Smooth muscle cell (in vitro differentiated cells): ENCODE measurements around the gene NOP9. TPM values are rescaled to one million over a fixed set of nuclear protein-coding genes. Genes with fewer than 3 reads are reported as not detected.

Experiments used
- DNase-seq: peaks from one replicate; lab custom pipeline; 2025; ENCODE audit not compliant: unreplicated experiment; lab: John Stamatoyannopoulos, UW
- H2AFZ ChIP-seq: fragments of 200-600 bp; sonication (generic); 2 replicates; pipeline ENCODE4 v1.6.0; 2016; ENCODE audit warnings: antibody characterized with exemption, low read depth, mild to moderate bottlenecking
- H3F3A ChIP-seq: fragments of 200-600 bp; sonication (generic); 2 replicates; pipeline ENCODE4 v1.6.0; 2017; ENCODE audit warnings: antibody characterized with exemption, low read depth
- H3K27ac ChIP-seq: fragments of 200-600 bp; sonication (generic); 2 replicates; pipeline ENCODE4 v1.5.1; 2016; ENCODE audit warnings: low read depth, mild to moderate bottlenecking
- H3K27me3 ChIP-seq: fragments of 200-600 bp; sonication (generic); 2 replicates; pipeline ENCODE4 v1.6.1; 2016; ENCODE audit warnings: low read depth, mild to moderate bottlenecking
- H3K36me3 ChIP-seq: fragments of 200-600 bp; sonication (generic); 2 replicates; pipeline ENCODE4 v1.5.1; 2016; ENCODE audit warnings: low read depth
- H3K4me1 ChIP-seq: fragments of 200-600 bp; sonication (generic); 2 replicates; pipeline ENCODE4 v1.5.1; 2016; ENCODE audit warnings: low read depth
- H3K4me2 ChIP-seq: fragments of 200-600 bp; sonication (generic); 2 replicates; pipeline ENCODE4 v1.6.0; 2016; ENCODE audit warnings: mild to moderate bottlenecking
- H3K4me3 ChIP-seq: fragments of 200-600 bp; sonication (generic); 2 replicates; pipeline ENCODE4 v1.5.1; 2016; ENCODE audit warnings: mild to moderate bottlenecking
- H3K79me2 ChIP-seq: fragments of 200-600 bp; sonication (generic); 2 replicates; pipeline ENCODE4 v1.6.0; 2016; ENCODE audit warnings: low read depth, mild to moderate bottlenecking
- H3K9ac ChIP-seq: fragments of 200-600 bp; sonication (generic); 2 replicates; pipeline ENCODE4 v1.6.0; 2016; ENCODE audit warnings: low read depth
- H3K9me3 ChIP-seq: fragments of 200-600 bp; sonication (generic); replicated peaks from 2 replicates; pipeline ENCODE4 v1.5.1; 2016; ENCODE audit warnings: low read depth
- H4K20me1 ChIP-seq: fragments of 200-600 bp; sonication (generic); 2 replicates; pipeline ENCODE4 v1.6.0; 2016; ENCODE audit warnings: low read depth
- WGBS: methylation state at CpG from one replicate; pipeline ENCODE4 v1.1.7; 2016; ENCODE audit warnings: low lambda C conversion rate; 5-methylcytosine and 5-hydroxymethylcytosine counted together
- polyA plus RNA-seq: library from polyadenylated mRNA; unstranded; fragments of >200 nt; fragmentation: Nextera tagmentation; extraction: Ambion mirVana; gene quantifications from 2 replicates; pipeline ENCODE4 v1.2.1, GENCODE V29; 2016
- total RNA-seq: library from RNA; depleted of rRNA; stranded (reverse); fragments of >200 nt; gene quantifications from 2 replicates; pipeline ENCODE4 v1.2.3, GENCODE V29; 2014
- TF ChIP-seq, protein P1 (sequence below): fragments of 200-600 bp; sonication (generic); IDR thresholded peaks from 2 replicates; pipeline ENCODE4 v1.5.1; 2017; ENCODE audit warnings: borderline replicate concordance, mild to moderate bottlenecking, antibody characterized with exemption; ENCODE audit not compliant: insufficient read depth, poor library complexity, severe bottlenecking

Gene NOP9
- total and polyA plus RNA-seq, 2 experiments from 2014 or later, result 3.3 to 9.3 TPM

- no peaks in the 10 kb centered on the region for H3F3A ChIP-seq
- no peaks in the 10 kb centered on the region for H3K9me3 ChIP-seq
- H3K27ac ChIP-seq, result no peak within 1 kb of the TSS
- peak within 1 kb of the TSS; percentile 73 for H3K4me2 ChIP-seq
- no peaks in the 10 kb centered on the region for H4K20me1 ChIP-seq
- DNase-seq, result no peak
- H3K27me3 ChIP-seq, result peaks cover 74% of the 10 kb centered on the region
- H3K4me1 ChIP-seq, result peaks cover 10% of the 10 kb centered on the region
- H2AFZ ChIP-seq, result no peak within 1 kb of the TSS
- WGBS, result 3% methylated on average over 60 of the region's 65 CpGs
- peak within 1 kb of the TSS; percentile 35 for H3K4me3 ChIP-seq
- H3K36me3 ChIP-seq, result no peaks in the 10 kb centered on the region
- no peaks in the 10 kb centered on the region for H3K79me2 ChIP-seq
- TF ChIP-seq, protein P1, sequence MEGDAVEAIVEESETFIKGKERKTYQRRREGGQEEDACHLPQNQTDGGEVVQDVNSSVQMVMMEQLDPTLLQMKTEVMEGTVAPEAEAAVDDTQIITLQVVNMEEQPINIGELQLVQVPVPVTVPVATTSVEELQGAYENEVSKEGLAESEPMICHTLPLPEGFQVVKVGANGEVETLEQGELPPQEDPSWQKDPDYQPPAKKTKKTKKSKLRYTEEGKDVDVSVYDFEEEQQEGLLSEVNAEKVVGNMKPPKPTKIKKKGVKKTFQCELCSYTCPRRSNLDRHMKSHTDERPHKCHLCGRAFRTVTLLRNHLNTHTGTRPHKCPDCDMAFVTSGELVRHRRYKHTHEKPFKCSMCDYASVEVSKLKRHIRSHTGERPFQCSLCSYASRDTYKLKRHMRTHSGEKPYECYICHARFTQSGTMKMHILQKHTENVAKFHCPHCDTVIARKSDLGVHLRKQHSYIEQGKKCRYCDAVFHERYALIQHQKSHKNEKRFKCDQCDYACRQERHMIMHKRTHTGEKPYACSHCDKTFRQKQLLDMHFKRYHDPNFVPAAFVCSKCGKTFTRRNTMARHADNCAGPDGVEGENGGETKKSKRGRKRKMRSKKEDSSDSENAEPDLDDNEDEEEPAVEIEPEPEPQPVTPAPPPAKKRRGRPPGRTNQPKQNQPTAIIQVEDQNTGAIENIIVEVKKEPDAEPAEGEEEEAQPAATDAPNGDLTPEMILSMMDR, result no peak
- H3K9ac ChIP-seq, result no peak within 1 kb of the TSS
Observed at GRCh38 chr14:24334431-24335291, 35.0 kb downstream of the NOP9 start, which contains the start of gene ADCY4. ADCY4 (minus strand) TSS chr14:24335071; CDS start chr14:24334652, 419 bp downstream.

DNA sequence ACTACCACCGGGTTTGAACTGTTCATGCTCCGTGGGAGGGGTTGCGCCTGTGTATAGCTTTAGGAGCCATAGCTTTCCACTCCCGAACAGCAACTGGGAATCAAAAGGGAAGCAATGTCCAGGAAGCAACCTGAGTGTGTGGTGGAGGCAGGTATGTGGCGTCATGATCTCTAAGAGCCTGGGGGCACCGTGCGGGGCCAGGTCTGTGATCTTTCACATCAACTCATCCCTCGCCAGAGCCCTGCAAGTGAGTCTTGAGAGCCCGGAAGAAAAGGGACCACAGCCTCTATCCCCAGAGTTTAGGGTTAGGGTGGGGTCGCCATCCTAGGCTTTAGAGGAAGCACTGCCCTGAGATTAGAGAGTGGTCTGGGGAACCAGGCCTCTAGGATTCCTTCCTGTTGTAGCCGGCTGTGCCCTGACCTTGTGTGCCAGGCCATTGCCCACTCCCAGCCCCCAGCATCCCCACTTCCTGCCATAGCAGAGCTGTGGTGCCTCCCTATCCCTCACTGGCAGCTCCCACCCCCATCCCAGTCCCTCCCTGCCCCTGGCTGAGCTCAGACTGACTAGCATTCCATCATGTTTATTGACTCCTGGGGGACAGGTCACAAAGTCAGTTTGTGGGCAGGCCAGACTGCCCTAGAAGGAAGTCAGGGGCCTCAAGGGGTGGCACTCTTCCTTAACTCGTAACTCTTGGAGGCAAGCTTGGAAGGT, 36.0 kb downstream of the NOP9 start:
- TF ChIP-seq, protein P1, result no peak
- no peak for DNase-seq
- Histone ChIP-seq H2AFZ (no peak overlapping the region), H3K79me2 (no peaks in the 10 kb centered on the region), H3K9me3 (no peaks in the 10 kb centered on the region), H3K4me2 (no peak overlapping the region), H3K9ac (no peak overlapping the region), H3K27me3 (peaks cover 83% of the 10 kb centered on the region), H3K36me3 (no peaks in the 10 kb centered on the region), H3K4me3 (no peak overlapping the region), H3F3A (no peaks in the 10 kb centered on the region), H3K27ac (no peak overlapping the region), H3K4me1 (peaks cover 11% of the 10 kb centered on the region), H4K20me1 (no peaks in the 10 kb centered on the region)
- 49% methylated on average over 12 of the region's 12 CpGs for WGBS

GRCh38 chr14:24337144-24337823, 37.6 kb downstream of the NOP9 start:
- WGBS, result 89% methylated on average over 7 of the region's 7 CpGs
- H3K27me3 ChIP-seq, result peaks cover 96% of the 10 kb centered on the region

More at GRCh38 chr14:24337144-24337823, 37.6 kb downstream of the NOP9 start:
- Histone ChIP-seq H3K4me2 (no peak overlapping the region), H3F3A (no peaks in the 10 kb centered on the region), H2AFZ (no peak overlapping the region), H3K9ac (no peak overlapping the region), H3K4me1 (peaks cover 11% of the 10 kb centered on the region), H3K36me3 (no peaks in the 10 kb centered on the region), H3K27ac (no peak overlapping the region), H4K20me1 (no peaks in the 10 kb centered on the region), H3K4me3 (no peak overlapping the region), H3K79me2 (no peaks in the 10 kb centered on the region), H3K9me3 (no peaks in the 10 kb centered on the region)
- TF ChIP-seq, protein P1, result no peak
- no peak for DNase-seq
